OCI-LY1 (cell line): ENCODE measurements around the gene ZNF598.

Experiments
- CTCF ChIP-seq: fragments of 200-600 bp; sonication (generic), shearing (Covaris generic); IDR thresholded peaks from 2 replicates; pipeline ENCODE4 v1.5.1; 2017; ENCODE audit warnings: mild to moderate bottlenecking, antibody characterized with exemption, low read length, moderate library complexity, mixed read lengths
- EZH2 ChIP-seq: fragments of 200-600 bp; sonication (generic), shearing (Covaris generic); IDR thresholded peaks from 2 replicates; pipeline ENCODE4 v1.8.0; 2017; ENCODE audit warnings: borderline replicate concordance, mixed run types, mild to moderate bottlenecking, antibody characterized with exemption, low read length, moderate library complexity, mixed read lengths

DNA sequence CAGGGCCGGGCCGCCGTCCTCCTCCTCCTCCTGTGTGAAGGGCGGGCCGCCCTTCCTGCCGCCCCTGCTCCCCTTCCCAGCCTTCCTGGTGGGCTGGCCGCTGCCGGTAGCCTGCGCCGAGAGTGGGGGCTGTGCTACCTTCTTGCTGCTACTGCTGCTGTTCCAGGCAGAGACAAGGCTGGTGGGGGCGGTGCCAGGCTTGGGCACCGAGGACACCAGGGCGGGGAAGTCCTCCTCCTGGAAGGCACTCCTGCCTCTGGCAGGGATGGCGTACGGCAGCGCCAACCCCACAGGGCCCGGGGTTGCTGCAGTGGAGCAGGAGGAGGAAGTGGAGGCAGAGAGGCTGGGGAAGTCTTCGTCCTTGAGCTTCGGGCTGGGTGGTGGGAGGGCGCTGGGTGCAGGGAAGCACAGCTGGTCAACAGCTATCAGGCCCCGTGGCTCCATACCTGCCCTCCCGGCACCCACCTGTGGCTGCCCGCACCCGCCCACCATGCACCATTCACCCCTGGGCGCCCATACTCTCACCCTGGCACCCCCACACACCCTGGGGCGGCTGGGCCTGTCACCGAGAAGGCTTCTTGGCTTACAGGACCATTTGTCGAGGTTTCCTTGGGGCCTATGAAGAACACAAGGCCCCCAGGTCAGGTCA lies 9.6 kb downstream of the ZNF598 start:
- TF ChIP-seq CTCF: no peak
- no peak for TF ChIP-seq EZH2
